GM19023 (cell line): ENCODE measurements around the gene TTC21B.
"Not testable (repeated sequence)": the region's sequence is repeated elsewhere in the genome, so short reads cannot be mapped to it uniquely, and the experiment has no call there.

Experiments
- ATAC-seq: cut with Tn5 transposase; IDR thresholded peaks from one replicate; pipeline ENCODE4 v1.9.1; 2021; ENCODE audit warnings: mild to moderate bottlenecking, moderate library complexity; ENCODE audit not compliant: unreplicated experiment

The TTC21B gene

GRCh38 chr2:165889158-165889557 is 64.4 kb downstream of the TTC21B start:
- no peak for ATAC-seq

DNA sequence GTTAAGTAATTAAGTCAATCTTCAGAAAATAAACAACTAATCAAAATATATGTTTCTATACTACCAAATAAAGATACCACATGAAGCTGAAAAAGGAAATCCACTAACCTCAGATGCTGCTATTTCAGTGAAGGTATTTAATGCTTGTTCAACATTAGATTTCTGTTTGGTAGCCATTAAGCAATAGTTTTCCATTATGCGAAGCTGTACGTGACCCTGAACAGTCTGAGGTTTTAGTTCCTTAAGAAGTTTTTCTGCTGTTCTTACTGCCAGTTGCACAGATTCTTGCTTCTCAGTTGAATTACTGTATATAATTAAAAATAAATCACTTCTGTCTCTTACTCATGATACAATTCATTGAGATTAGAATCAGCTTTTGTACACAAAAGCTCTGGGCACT is 65.4 kb downstream of the TTC21B start:
- ATAC-seq, result no peak

DNA sequence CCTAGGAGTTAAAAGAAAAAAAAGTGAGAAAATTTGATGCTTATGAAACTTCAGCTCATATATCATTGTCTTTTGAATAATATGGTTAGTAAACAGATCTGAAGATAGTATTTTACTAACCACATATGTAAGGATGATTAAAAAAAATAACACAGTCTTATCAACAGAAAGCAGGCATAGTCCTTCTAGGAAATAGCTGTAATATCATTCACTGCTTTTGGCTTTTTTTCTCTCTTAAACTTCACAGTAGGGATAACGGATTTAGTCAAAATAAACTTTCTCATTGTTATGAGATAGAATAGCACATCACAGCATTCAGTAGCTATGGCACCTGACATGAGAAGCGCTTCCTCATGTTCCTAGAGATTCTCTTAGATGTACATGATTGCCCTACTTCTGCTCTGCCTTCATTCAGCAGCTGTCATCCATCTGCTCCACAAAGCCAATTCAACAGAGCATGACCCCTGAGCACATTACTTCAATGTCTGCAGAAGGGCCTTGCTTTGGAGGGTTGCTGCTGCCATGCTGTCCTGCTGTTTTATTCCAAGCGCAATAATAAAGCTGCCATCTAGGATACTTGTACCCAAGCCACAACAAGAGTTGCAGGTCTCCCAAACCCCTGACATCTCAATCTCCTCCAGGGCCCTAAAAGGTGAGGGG is 67.0 kb downstream of the TTC21B start:
- no peak for ATAC-seq

GRCh38 chr2:165877565-165878550 is 75.7 kb downstream of the TTC21B start:
- ATAC-seq, result peak; percentile 59

GRCh38 chr2:165876712-165877111 is 76.9 kb downstream of the TTC21B start:
- no peak for ATAC-seq

GRCh38 chr2:165876269-165876668 is 77.3 kb downstream of the TTC21B start:
- no peak for ATAC-seq

- peak; percentile 86 for ATAC-seq
Measured at GRCh38 chr2:165874445-165875039, 79.0 kb downstream of the TTC21B start.

- ATAC-seq, result no peak
Measured at GRCh38 chr2:165872101-165872791, 81.3 kb downstream of the TTC21B start.

DNA sequence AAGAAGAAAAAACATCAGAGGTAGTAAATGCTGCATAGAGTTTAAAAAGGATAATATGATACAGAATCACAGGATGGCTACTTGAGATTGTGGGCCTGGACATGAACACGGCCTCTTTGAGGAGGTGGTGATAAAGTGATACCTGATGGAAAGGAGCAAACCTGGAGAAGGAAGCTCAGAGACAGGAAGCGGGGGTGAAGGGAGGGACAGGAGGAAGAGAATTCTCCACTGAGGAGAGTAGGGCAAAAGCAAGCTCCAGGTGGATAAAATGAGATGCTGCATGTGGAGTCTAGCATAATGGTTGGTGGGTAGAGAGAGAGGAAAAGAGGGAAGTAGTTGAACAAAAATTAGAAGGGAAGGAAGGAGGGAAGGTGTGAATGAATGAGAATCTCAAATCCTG is 82.6 kb downstream of the TTC21B start:
- no peak for ATAC-seq

DNA sequence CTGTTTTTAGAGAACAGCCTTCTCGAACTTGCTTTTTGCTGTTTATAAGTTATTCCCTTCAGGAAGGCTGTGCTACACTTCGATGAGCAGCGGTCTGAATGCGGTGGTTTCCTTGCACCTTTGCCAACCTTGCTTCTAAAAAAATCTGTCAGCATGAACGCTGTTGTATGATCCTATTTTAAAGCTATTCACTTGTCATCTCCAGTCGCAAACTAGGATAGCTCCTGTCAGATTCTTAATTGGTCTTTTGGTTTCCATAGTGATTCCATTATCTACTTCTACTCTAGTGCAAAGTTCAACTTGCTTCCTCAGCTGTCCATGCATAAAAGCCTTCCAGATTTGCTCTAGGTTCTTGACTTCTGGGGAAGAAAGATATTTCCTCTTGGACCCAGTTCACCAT is 83.2 kb downstream of the TTC21B start:
- no peak for ATAC-seq

GRCh38 chr2:165868211-165868610 is 85.4 kb downstream of the TTC21B start:
- no peak for ATAC-seq

DNA sequence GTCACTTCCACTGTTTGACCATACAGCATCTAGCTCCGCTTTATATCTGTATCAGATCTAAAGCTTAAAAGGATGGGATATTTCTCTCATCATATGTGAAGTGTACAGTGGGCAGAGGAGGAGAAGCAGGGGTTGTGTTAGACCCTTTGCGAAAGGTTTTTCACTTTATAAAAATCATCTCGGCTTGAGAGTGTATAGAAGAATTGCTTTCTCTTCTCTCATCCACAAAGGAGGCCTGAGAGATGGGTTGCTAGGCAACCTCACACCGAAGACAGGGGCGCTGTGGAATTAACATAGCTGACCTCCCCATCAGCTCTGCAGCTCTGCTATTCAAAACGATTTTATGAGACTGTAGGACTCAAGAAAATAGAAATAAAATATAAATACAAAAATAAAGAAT is 89.3 kb downstream of the TTC21B start:
- no peak for ATAC-seq

DNA sequence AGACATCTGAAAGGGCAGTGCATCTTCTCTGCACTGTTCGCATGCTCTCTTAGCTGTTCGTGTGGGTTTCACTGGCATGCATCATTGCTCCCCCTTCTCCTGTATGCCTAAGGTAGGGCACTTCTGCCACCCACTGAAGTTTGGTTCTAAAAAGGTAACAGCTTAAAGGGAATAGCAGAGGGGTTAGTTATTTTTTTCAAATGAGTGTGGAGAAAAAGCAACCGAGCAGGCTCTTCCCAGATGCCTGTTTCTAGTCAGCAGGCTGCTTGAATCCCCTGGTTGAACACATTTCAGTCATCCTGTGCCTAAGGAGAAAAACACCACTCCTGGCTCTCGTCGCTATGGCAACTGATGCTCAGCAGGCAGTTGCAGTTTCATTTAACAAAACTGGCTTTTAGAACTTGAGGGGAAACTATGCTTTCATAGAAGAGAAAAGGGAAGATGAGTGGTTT is 89.7 kb downstream of the TTC21B start:
- ATAC-seq, result peak; percentile 70

- ATAC-seq, result not testable (repeated sequence)
Measured at GRCh38 chr2:165861083-165861482, 92.5 kb downstream of the TTC21B start.

DNA sequence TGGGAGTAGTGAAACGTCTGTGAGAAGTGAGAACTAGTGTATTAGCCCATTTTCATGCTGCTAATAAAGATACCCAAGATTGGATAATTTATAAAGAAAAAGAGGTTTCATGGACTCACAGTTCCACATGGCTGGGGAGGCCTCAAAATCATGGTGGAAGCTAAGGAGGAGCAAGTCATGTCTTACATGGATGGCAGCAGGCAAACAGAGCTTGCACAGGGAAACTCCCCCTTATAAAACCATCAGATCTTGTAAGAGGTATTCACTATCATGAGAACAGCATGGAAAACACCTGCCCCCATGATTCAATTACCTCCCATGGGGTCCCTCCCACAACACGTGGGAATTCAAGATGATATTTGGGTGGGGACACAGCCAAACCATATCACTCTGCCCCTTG is 93.9 kb downstream of the TTC21B start:
- ATAC-seq, result not testable (repeated sequence)

DNA sequence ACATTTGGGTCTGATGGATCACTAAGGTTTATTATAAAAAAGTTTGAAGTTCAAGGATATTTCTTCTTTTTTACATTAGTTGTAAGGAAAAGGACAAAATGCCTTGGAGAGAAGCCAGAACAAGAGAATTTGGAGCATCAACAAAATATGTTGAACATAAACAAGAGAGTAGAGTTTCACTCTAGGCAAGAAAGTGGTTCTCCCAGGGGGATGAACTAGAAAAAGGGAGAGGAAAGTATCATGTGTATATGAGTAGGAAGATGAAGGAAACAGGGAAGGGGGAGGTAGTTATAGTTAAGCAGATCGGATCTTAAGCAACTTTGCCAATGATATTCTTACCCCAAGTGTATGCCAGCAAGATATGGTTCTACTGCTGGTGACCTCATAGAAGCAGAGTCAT is 95.7 kb downstream of the TTC21B start:
- no peak for ATAC-seq

DNA sequence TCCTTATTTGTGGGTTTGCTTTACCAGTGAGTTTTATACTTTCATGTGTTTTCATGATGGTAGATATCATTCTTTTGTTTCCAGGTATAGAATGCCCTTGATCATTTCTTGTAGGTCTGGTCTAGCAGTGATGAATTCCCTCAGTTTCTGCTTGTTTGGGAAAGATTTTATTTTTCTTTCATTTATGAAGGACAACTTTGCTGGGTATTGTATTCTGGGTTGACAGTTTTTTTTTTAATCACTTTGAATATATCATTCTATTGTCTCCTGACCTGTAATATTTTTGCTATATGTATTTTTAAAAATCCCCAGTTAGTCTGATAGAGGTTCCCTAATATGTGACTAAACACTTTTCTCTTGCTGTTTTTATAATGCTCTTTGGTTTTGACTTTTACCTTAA is 101.2 kb downstream of the TTC21B start:
- ATAC-seq, result no peak

- no peak for ATAC-seq
Measured at GRCh38 chr2:165847001-165847400, 106.6 kb downstream of the TTC21B start.

DNA sequence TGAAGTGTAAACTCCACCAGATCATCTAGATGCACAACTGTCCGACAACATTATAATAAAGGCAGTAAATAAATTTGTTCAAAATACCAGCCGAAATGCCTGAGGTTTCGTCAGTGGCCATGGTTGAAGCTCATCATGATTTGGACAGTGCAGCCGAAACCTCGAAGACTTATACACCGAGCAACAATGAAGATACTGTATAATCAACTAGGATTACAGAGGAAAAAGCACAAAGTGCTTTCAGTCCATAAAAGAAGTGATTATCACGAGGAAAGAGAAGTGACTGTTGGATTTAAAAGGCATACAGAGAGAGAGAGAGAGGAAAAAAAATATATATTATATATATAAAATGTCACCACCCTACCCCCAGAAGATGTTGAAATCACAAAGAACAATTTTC is 107.5 kb downstream of the TTC21B start:
- ATAC-seq, result no peak

DNA sequence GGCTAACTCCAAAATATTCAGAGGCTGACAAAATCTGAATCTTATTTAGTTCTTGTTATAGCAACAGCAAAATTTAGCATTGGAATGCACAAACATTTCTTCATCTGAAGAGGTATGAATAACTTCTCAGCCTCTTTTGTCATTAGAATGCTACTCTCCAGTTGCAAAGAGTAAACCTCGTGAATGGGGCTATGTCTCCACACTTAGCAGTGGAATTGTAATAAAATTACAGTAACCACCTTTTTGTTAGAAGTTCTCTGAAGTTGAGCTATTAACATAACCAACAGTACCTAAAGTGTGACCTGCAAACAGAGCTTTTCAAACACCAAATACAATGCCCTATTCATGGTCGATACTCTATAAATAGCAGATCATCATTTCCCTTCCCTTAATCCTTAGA is 109.4 kb downstream of the TTC21B start:
- no peak for ATAC-seq

DNA sequence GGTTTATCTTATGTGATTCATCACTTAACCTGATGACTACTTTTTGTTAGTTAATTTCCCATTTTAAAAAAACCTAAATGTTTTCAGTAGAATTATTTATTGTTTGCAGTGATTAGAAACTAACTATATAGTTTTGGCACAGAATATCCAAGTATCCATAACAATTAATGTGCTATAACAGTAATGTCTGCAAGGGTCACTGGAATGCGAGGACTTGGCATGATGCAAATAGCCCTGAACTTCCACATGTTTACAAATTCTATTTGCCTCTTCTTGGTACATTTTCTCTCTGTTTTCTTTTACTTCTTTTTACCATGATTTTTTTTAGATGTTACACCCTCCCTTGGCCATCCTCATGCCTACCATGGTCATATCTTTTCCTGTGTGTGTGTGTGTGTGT is 110.2 kb downstream of the TTC21B start:
- no peak for ATAC-seq
